ENCODE measurements around the gene ABCC8.

DNA sequence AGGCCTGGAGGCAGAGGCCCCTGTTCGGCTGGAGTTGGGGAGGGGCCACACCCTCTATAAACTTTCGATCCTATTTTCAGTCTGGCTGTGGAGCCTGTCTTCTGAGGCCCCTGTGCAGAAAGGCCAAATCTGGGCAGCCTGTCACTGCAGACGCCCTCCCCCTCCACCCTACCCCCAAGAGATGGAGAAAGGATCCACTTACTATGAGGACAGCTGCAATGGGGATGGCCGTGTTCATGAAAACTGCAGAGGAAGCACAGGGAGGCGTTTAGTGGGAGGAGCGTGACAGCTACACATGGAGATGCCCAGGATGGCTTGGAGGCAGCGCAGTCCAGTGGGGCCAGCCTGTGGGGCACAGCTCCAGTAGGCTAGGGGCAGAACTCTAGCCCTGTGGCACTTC lies 44.6 kb downstream of the ABCC8 start:
- TF ChIP-seq GATA2 (IDR thresholded peaks at IDR 0.05; ENCODE audit: low read depth, low read length) (no peak), GATA3 (IDR thresholded peaks at IDR 0.05; ENCODE audit: low read depth, low read length) (no peak)
